Hepatocyte (in vitro differentiated cells): ENCODE data around the gene CFAP99. TPM values are rescaled to one million over a fixed set of nuclear protein-coding genes. Genes with fewer than 3 reads are reported as not detected.

ENCODE experiments used
- DNase-seq: peaks from one replicate; pipeline ENCODE4 v3.0.0-alpha.2; 2016; ENCODE audit warnings: low spot score
- H2AFZ ChIP-seq: fragments of 200-600 bp; sonication (generic); 2 replicates; pipeline ENCODE4 v1.6.0; 2016; ENCODE audit warnings: antibody characterized with exemption, mild to moderate bottlenecking
- H3K27ac ChIP-seq: fragments of 200-600 bp; sonication (generic); 2 replicates; pipeline ENCODE4 v1.5.1; 2016; ENCODE audit warnings: mild to moderate bottlenecking
- H3K27me3 ChIP-seq: fragments of 200-600 bp; sonication (generic); 2 replicates; pipeline ENCODE4 v1.6.1; 2016
- H3K36me3 ChIP-seq: fragments of 200-600 bp; sonication (generic); replicated peaks from 2 replicates; pipeline ENCODE4 v1.5.1; 2016; ENCODE audit warnings: low read depth; ENCODE audit not compliant: insufficient read depth
- H3K4me1 ChIP-seq: fragments of 200-600 bp; sonication (generic); 2 replicates; pipeline ENCODE4 v1.5.1; 2016; ENCODE audit warnings: mild to moderate bottlenecking, moderate library complexity; ENCODE audit not compliant: insufficient read depth
- H3K4me2 ChIP-seq: fragments of 200-600 bp; sonication (generic); 2 replicates; pipeline ENCODE4 v1.6.0; 2016
- H3K4me3 ChIP-seq: fragments of 200-600 bp; sonication (generic); 2 replicates; pipeline ENCODE4 v1.5.1; 2016; ENCODE audit warnings: mild to moderate bottlenecking
- H3K79me2 ChIP-seq: fragments of 200-600 bp; sonication (generic); 2 replicates; pipeline ENCODE4 v1.6.0; 2017; ENCODE audit warnings: mild to moderate bottlenecking
- H3K9me2 ChIP-seq: fragments of 200-600 bp; sonication (generic); replicated peaks from 2 replicates; pipeline ENCODE4 v1.6.0; 2017; ENCODE audit warnings: mild to moderate bottlenecking; ENCODE audit not compliant: insufficient read depth
- H3K9me3 ChIP-seq: fragments of 200-600 bp; sonication (generic); 2 replicates; pipeline ENCODE4 v1.5.1; 2016; ENCODE audit warnings: low read depth, mild to moderate bottlenecking
- H4K20me1 ChIP-seq: fragments of 200-600 bp; sonication (generic); 2 replicates; pipeline ENCODE4 v1.6.0; 2016; ENCODE audit warnings: mild to moderate bottlenecking; ENCODE audit not compliant: insufficient read depth, poor library complexity, severe bottlenecking
- EZH2 ChIP-seq: fragments of 200-600 bp; sonication (generic); IDR thresholded peaks from 2 replicates; pipeline ENCODE4 v1.6.1; 2016; ENCODE audit warnings: antibody characterized with exemption, mild to moderate bottlenecking, borderline replicate concordance
- EZH2phosphoT487 ChIP-seq: fragments of 200-600 bp; sonication (generic); IDR thresholded peaks from one replicate; pipeline ENCODE4 v1.6.1; 2018; ENCODE audit warnings: antibody characterized with exemption, mild to moderate bottlenecking, low read depth, moderate library complexity; ENCODE audit not compliant: unreplicated experiment, severe bottlenecking
- WGBS: methylation state at CpG from one replicate; pipeline ENCODE4 v1.1.6; 2016; ENCODE audit warnings: low lambda C conversion rate; ENCODE audit errors: missing lambda C conversion rate; 5-methylcytosine and 5-hydroxymethylcytosine counted together
- polyA plus RNA-seq: library from polyadenylated mRNA; unstranded; fragments of >200 nt; fragmentation: Nextera tagmentation; extraction: Ambion mirVana; gene quantifications from 2 replicates; pipeline ENCODE4 v1.2.1, GENCODE V29; 2016
- total RNA-seq: library from RNA; depleted of rRNA; stranded (reverse); fragments of >200 nt; gene quantifications from 2 replicates; pipeline ENCODE4 v1.2.3, GENCODE V29; 2014
- TF ChIP-seq, protein P1 (sequence below): fragments of 200-600 bp; sonication (generic); IDR thresholded peaks from 2 replicates; pipeline ENCODE4 v1.5.1; 2016; ENCODE audit warnings: antibody characterized with exemption, mild to moderate bottlenecking; ENCODE audit not compliant: poor library complexity

CFAP99 gene
- total and polyA plus RNA-seq, 2 experiments from 2014 or later = not detected

DNA sequence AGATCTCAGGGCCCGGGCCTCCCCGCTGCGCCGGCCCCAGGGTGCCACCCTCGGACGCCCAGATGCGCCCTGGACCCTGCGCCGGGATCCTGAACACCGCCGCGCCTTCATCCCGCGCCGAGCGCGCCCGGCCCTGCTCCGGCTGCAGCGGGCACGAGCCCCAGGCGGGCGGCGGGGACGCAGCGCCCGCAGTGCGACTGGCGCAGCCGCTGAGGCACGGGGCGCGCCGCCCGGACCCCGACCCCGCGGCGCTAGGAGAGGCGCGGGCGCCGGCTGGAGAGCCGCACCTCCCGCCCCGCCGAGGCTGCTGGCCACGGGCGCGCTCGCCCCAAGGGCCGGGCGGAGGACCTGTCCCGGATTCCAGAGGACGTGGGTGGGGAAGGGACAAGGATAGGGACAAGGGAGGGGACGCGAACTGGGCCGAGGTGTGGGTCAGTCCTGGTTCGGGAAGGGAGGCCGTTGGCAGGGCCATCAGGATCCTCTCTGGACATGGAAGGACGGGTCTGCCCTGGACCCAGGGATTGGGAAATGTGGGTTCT is 1.5 kb upstream of the CFAP99 start:
- TF ChIP-seq, protein P1, sequence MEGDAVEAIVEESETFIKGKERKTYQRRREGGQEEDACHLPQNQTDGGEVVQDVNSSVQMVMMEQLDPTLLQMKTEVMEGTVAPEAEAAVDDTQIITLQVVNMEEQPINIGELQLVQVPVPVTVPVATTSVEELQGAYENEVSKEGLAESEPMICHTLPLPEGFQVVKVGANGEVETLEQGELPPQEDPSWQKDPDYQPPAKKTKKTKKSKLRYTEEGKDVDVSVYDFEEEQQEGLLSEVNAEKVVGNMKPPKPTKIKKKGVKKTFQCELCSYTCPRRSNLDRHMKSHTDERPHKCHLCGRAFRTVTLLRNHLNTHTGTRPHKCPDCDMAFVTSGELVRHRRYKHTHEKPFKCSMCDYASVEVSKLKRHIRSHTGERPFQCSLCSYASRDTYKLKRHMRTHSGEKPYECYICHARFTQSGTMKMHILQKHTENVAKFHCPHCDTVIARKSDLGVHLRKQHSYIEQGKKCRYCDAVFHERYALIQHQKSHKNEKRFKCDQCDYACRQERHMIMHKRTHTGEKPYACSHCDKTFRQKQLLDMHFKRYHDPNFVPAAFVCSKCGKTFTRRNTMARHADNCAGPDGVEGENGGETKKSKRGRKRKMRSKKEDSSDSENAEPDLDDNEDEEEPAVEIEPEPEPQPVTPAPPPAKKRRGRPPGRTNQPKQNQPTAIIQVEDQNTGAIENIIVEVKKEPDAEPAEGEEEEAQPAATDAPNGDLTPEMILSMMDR = no peak
- TF ChIP-seq EZH2phosphoT487 (no peak), EZH2 (no peak)
- Histone ChIP-seq H2AFZ (no peak overlapping the region), H3K4me2 (peak overlapping the region; percentile 93), H3K4me1 (peaks cover 32% of the 10 kb centered on the region), H3K79me2 (no peaks in the 10 kb centered on the region), H3K36me3 (no peaks in the 10 kb centered on the region), H3K27ac (no peak overlapping the region), H3K4me3 (no peak overlapping the region), H4K20me1 (no peaks in the 10 kb centered on the region), H3K27me3 (peaks cover 66% of the 10 kb centered on the region), H3K9me2 (no peaks in the 10 kb centered on the region), H3K9me3 (no peaks in the 10 kb centered on the region)
- peak; percentile 54 for DNase-seq
- WGBS = under 1% methylated on average over 35 of the region's 61 CpGs

DNA sequence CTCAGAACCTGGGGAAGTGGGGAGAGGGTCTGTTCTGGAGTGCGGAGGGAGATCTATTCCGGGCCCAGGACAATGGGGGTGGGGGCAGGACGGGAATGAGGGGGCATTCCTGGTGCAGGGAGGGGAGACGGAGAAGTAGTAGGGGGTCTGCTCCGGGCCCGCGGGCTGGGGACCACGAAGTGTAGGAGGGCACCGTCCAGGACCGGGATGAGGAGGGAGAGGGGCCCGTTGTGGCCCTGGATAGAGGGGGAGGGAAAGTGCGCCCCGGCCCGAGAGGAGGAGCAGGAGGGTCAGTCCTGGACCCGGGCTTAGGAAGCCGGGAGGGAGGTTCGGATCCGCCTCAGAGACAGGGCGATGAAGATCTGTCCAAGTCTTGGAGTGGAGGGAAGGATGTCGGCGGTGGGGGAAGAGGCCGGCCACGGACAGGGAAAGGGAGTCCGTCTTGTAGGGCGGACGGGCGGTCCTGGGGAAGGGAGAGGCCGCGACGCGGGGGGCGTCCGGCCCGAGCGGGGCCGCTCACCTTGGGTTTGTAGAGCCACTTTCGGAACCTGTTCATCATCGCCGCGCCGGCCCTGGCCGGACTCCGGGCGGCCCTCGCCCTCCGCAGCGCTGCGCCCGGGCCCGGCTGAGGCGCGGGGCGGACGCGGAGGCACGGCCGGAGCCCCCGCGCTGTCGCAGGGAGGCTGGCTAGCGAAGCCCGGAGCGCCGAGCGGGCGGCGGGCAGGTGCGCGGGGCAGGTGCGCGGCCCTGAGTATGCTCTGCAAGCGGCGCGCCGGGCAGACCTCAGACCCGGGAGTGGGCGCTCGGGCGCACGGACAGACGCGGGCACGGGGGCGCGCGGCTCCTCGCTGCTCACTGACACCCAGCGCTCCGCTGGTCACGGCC is 748 bp upstream of the CFAP99 start, which contains the start of gene ZFYVE28:
TSS of gene ZFYVE28 (minus strand) at position 881 of the 885 bp plus-strand sequence. CDS start at position 559, 322 bp downstream.
- DNase-seq = no peak
- no peaks in the 10 kb centered on the region for H3K9me3 ChIP-seq
- no peaks in the 10 kb centered on the region for H4K20me1 ChIP-seq
- H3K4me1 ChIP-seq = peaks cover 25% of the 10 kb centered on the region
- peak within 1 kb of the TSS; percentile 49 for H2AFZ ChIP-seq
- peak; percentile 82 for TF ChIP-seq EZH2
- TF ChIP-seq, protein P1 = no peak
- peak; percentile 25 for TF ChIP-seq EZH2phosphoT487
- H3K27me3 ChIP-seq = peaks cover 66% of the 10 kb centered on the region
- 1% methylated on average over 36 of the region's 90 CpGs for WGBS
- no peaks in the 10 kb centered on the region for H3K36me3 ChIP-seq
- H3K79me2 ChIP-seq = no peaks in the 10 kb centered on the region
- H3K27ac ChIP-seq = no peak within 1 kb of the TSS
- peak within 1 kb of the TSS; percentile 99 for H3K4me2 ChIP-seq
- H3K4me3 ChIP-seq = peak within 1 kb of the TSS; percentile 48
- no peaks in the 10 kb centered on the region for H3K9me2 ChIP-seq

DNA sequence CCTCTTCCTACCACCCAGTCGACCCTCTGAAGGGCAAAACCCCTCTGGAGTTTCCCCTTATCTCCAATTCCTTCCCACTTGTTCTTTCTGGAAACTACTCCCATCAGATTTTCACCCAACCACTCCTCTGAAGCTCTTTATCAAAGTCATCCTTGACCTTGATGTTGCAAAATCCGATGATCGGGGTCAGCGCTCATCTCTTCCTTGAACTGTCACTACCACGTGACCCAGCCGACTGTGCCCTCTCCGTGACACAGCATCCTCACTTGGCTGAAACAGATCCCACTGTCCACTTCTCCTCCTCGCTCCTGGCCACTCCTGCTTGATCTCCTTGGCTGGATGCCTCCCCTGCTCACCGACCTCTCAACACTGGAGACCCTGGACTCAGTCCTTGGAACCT is 1.1 kb downstream of the CFAP99 start:
- 70% methylated on average over 9 of the region's 9 CpGs for WGBS
- peaks cover 15% of the 10 kb centered on the region for H3K4me1 ChIP-seq
- no peak for DNase-seq
- H3K9me3 ChIP-seq = no peaks in the 10 kb centered on the region
- H3K27me3 ChIP-seq = peaks cover 57% of the 10 kb centered on the region
- no peak overlapping the region for H2AFZ ChIP-seq
- H3K27ac ChIP-seq = no peak overlapping the region
- H3K36me3 ChIP-seq = no peaks in the 10 kb centered on the region
- H3K79me2 ChIP-seq = no peaks in the 10 kb centered on the region
- no peaks in the 10 kb centered on the region for H4K20me1 ChIP-seq
- TF ChIP-seq, protein P1 = no peak
- TF ChIP-seq EZH2 (no peak), EZH2phosphoT487 (no peak)
- no peaks in the 10 kb centered on the region for H3K9me2 ChIP-seq
- no peak overlapping the region for H3K4me3 ChIP-seq
- H3K4me2 ChIP-seq = peak overlapping the region; percentile 99
